ENCODE measurements around the gene TMC4. TPM values are rescaled to one million over a fixed set of nuclear protein-coding genes. Genes with fewer than 3 reads are reported as not detected.

Gene TMC4
- polyA plus RNA-seq, 1 donor (not counting 4 experiments of a cell fraction or from before 2014, with no cell fraction given), result 1.5 TPM

GRCh38 chr19:54186934-54187381 lies 14.0 kb upstream of the TMC4 start:
- Histone ChIP-seq H3K27me3 (ENCODE audit: control insufficient read depth, extremely low read depth, insufficient read depth, low read length) (no peaks in the 10 kb centered on the region), H3K4me3 (ENCODE audit: control insufficient read depth in 2 of 3, extremely low read depth in 1 of 3, insufficient read depth in 2 of 3, low read depth in 1 of 3, low read length in 3 of 3) (no peak overlapping the region), H3K27ac (ENCODE audit: control insufficient read depth, insufficient read depth, low read length) (no peak overlapping the region), H3K36me3 (ENCODE audit: control insufficient read depth in 2 of 2, extremely low read depth in 1 of 2, insufficient read depth in 2 of 2, low read length in 2 of 2) (peaks cover 15 to 23% of the 10 kb centered on the region in 2 experiments), H3K4me2 (ENCODE audit: control insufficient read depth, extremely low read depth, insufficient read depth, low read depth, low read length) (no peak overlapping the region), H2AFZ (ENCODE audit: control insufficient read depth, low read length) (no peak overlapping the region), H3K9me3 (ENCODE audit: control insufficient read depth, low read depth, low read length) (no peaks in the 10 kb centered on the region), H3K79me2 (ENCODE audit: control insufficient read depth, insufficient read depth, low read length) (peaks cover 33% of the 10 kb centered on the region), H3K4me1 (ENCODE audit: control insufficient read depth, extremely low read depth, insufficient read depth, low read length) (peaks cover 11% of the 10 kb centered on the region), H3K9me1 (ENCODE audit: control insufficient read depth, extremely low read depth, insufficient read depth, low read length) (no peaks in the 10 kb centered on the region), H3K9ac (ENCODE audit: control insufficient read depth, extremely low read depth, insufficient read depth, low read length) (no peak overlapping the region), H4K20me1 (ENCODE audit: control insufficient read depth, extremely low read depth, insufficient read depth, low read length) (no peaks in the 10 kb centered on the region)
- TF ChIP-seq EZH2 (IDR thresholded peaks at IDR 0.05; ENCODE audit: low read length) (no peak), CTCF (optimal IDR thresholded peaks at IDR 0.05 in 1 of 3, IDR thresholded peaks at IDR 0.05 in 1 of 3, conservative IDR thresholded peaks at IDR 0.05 in 1 of 3; ENCODE audit: extremely low read depth in 1 of 3, insufficient read depth in 2 of 3, low read length in 3 of 3) (no peak)
- DNase-seq (ENCODE audit: low read depth, low spot score), result no peak
- dilution Hi-C loops (cut with MboI; ENCODE audit: extremely low pct_ligation_motif_present, low sequenced_read_pairs), result no loop called here
- FAIRE-seq, result no peak

- dilution Hi-C loops (cut with MboI; ENCODE audit: extremely low pct_ligation_motif_present, low sequenced_read_pairs), result no loop called here
- Histone ChIP-seq H2AFZ (ENCODE audit: control insufficient read depth, low read length) (no peak overlapping the region), H4K20me1 (ENCODE audit: control insufficient read depth, extremely low read depth, insufficient read depth, low read length) (no peaks in the 10 kb centered on the region)
Observed at GRCh38 chr19:54186351-54186750, 13.4 kb upstream of the TMC4 start.

More at GRCh38 chr19:54186351-54186750, 13.4 kb upstream of the TMC4 start:
- Histone ChIP-seq H3K4me2 (ENCODE audit: control insufficient read depth, extremely low read depth, insufficient read depth, low read depth, low read length) (no peak overlapping the region), H3K4me3 (ENCODE audit: control insufficient read depth in 2 of 3, extremely low read depth in 1 of 3, insufficient read depth in 2 of 3, low read depth in 1 of 3, low read length in 3 of 3) (no peak overlapping the region), H3K36me3 (ENCODE audit: control insufficient read depth in 2 of 2, extremely low read depth in 1 of 2, insufficient read depth in 2 of 2, low read length in 2 of 2) (peaks cover 15 to 23% of the 10 kb centered on the region in 2 experiments), H3K79me2 (ENCODE audit: control insufficient read depth, insufficient read depth, low read length) (peaks cover 27% of the 10 kb centered on the region), H3K4me1 (ENCODE audit: control insufficient read depth, extremely low read depth, insufficient read depth, low read length) (peaks cover 7% of the 10 kb centered on the region), H3K9me3 (ENCODE audit: control insufficient read depth, low read depth, low read length) (no peaks in the 10 kb centered on the region), H3K27me3 (ENCODE audit: control insufficient read depth, extremely low read depth, insufficient read depth, low read length) (no peaks in the 10 kb centered on the region), H3K9me1 (ENCODE audit: control insufficient read depth, extremely low read depth, insufficient read depth, low read length) (no peaks in the 10 kb centered on the region), H3K27ac (ENCODE audit: control insufficient read depth, insufficient read depth, low read length) (no peak overlapping the region), H3K9ac (ENCODE audit: control insufficient read depth, extremely low read depth, insufficient read depth, low read length) (no peak overlapping the region)
- no peak for FAIRE-seq
- no peak for DNase-seq (ENCODE audit: low read depth, low spot score)
- TF ChIP-seq EZH2 (IDR thresholded peaks at IDR 0.05; ENCODE audit: low read length), result no peak
- no peak for TF ChIP-seq CTCF (optimal IDR thresholded peaks at IDR 0.05 in 1 of 3, IDR thresholded peaks at IDR 0.05 in 1 of 3, conservative IDR thresholded peaks at IDR 0.05 in 1 of 3; ENCODE audit: extremely low read depth in 1 of 3, insufficient read depth in 2 of 3, low read length in 3 of 3)
